MV-4-11 (cell line): Measurements from ENCODE around the gene CAP2.

Experiments
- DNase-seq: peaks from one replicate; lab custom pipeline; 2025; lab: John Stamatoyannopoulos, UW

Gene CAP2

DNA sequence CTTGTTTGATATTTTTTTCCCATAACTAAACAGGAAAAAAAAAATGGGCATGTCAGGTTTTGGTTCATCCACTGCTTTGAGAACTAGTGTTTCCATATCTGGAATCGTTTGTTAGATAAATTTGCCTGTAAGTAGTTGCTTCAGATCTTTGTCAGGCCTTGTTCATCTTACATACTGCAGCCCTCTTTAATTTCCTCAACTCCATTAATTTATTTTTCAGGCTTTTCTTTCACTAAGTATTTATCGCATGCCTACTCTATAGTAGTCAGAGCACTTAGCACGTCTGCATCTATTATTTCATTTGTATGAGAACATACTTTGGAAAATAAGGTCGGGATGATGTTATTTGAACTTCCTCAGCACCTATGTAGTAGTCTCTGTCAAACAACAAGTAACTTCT is 80.9 kb downstream of the CAP2 start:
- DNase-seq: no peak

- no peak for DNase-seq
Measured at GRCh38 chr6:17475606-17476244, 82.3 kb downstream of the CAP2 start.

DNA sequence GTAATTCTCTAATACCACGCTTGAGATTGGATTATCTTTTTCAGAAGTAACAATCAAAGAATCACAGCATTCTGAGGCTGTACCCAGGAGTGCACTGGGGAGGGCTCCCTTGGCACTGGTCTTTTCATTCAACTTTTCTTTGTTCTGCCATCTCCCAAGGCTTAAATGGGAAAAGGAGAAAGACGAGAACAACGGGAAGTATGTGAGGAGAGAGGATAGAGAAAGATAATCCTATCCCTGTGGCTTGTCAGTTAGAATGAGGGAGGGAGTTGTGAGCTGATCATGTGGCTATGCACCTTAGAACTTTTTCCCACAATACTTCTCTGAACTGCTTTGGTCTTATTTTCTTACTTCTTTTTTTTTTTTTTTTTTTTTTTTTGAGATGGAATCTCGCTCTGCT is 83.1 kb downstream of the CAP2 start:
- no peak for DNase-seq

- DNase-seq: no peak
Measured at GRCh38 chr6:17477356-17477755, 84.0 kb downstream of the CAP2 start.

- no peak for DNase-seq
Measured at GRCh38 chr6:17478223-17478907, 85.0 kb downstream of the CAP2 start.

DNA sequence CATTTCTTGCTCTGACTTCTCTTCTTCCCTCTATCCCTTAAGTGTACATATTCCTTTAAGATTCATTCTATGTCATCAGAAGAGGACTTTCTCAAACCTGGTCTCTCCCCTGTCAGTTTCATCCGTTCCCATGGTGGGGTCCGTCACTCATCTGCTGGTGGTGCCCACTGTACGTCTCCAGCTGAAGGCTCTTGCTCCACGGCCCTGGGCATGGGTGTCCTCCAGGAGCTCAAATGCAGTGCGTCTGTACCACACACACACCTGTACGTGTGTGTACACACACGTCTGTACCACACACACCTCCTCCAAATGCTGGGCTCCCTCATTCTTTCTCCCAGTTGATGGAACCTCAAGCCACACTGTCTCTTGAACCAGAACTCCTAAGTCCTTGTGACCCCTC is 85.6 kb downstream of the CAP2 start:
- no peak for DNase-seq

- DNase-seq: no peak
Measured at GRCh38 chr6:17480476-17480875, 87.1 kb downstream of the CAP2 start.

DNA sequence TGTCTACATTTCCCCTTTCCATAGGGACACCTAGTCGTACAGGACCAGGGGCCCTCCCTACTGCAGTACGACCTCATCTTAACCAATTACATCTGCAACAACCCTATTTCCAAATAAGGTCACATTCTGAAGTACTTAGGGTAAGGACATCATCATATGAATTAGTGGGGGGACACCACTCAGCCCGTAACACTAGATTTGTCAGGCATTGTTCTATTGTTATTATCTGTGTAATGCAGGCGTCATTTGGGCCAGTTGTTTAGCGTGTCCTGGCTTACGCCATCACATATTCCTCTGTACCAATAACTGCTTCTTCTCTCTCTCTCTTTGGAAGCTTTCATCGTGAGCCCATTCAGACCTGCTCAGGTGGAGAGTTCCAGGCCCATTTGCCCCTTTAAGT is 89.3 kb downstream of the CAP2 start:
- DNase-seq: no peak

DNA sequence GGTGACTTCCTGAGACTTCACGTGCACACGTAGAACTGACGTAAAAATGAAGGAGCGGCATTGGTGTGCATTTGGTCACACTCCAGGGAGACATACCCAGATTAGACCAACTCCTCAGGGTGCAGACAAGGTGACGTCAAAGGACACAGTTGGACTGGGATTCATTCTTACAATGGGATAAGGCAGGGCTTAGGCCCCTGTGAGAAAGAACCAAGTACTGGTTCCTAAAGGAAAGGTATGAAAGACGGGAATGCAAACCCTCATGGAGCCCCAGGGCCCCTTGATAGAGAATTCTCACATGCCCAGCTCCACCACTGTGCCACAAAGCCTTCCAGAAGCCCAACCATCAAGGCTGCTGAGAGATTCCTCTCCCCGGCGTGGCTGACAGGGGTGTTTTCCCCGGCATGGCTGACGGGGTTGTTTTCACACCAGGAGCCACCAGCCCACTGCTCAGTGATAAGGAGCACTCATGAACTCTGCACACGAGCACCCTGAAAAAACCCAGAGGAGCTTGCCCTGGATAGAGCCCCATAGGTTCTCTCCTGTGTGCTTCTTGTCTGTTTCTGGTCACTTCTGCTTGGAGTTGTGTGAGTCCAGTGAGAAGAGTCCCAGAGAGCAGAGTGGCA is 90.1 kb downstream of the CAP2 start:
- no peak for DNase-seq

GRCh38 chr6:17484201-17484849 is 90.9 kb downstream of the CAP2 start:
- DNase-seq: no peak

- DNase-seq: no peak
Measured at GRCh38 chr6:17485181-17485580, 91.8 kb downstream of the CAP2 start.

- no peak for DNase-seq
Measured at GRCh38 chr6:17485946-17486345, 92.6 kb downstream of the CAP2 start.

DNA sequence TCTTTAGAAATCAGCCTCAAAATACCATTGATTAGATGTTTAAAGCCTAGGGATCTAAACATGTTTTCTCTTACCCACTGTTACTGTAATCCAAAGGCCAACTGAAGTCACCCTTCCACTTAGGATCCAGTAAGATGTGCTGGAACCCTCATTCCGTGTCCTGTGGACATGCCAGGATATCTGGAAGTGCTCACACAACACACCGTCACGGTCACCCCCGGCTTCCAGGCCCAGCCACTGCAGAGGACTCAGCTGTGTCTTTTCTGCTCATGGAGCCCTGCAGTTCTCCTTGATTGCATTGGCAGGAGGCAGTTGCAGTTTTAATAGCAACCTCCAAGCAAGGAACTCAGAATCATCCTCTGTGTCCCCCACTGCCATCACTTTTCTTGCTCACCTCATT is 93.3 kb downstream of the CAP2 start:
- no peak for DNase-seq

DNA sequence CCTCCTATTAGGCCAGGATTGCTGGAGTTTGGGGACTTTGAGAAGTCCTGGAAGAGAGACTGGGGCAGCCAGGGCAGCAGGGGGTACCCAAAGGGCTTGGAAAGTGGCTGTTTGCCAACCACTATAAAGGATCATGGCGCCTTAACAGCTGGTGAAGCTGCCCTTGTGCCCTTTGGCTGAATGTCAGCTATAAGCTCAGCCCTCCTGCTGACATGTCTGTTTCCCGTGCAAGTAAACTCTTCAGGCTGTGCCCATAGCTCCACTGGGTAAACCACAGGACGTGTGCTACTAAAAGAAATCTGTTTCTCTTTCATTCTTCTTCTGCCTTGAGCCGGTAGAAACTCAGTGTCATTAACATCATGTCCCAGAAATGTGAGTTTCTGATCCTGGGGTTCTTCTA is 97.3 kb downstream of the CAP2 start:
- no peak for DNase-seq

GRCh38 chr6:17491416-17492142 is 98.2 kb downstream of the CAP2 start:
- no peak for DNase-seq

DNA sequence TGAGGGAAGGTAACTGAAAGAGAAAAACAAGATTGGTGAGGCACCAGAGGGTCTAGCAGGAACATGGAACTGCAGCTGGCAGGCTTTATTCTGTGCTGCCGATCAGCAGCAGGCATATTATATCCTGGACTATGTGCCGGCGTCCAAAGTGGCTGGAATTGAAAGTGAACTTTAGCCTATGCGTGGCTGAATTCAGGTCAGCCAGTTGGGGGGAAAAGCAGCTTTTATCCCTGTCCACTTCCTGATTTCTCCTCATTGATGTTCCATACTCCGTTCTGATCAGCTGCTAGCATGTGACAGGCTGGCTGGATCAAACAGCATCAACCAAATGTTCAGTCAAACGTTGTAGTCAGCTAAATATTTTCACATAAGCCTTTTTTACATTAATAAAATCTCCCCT is 99.0 kb downstream of the CAP2 start:
- DNase-seq: no peak

DNA sequence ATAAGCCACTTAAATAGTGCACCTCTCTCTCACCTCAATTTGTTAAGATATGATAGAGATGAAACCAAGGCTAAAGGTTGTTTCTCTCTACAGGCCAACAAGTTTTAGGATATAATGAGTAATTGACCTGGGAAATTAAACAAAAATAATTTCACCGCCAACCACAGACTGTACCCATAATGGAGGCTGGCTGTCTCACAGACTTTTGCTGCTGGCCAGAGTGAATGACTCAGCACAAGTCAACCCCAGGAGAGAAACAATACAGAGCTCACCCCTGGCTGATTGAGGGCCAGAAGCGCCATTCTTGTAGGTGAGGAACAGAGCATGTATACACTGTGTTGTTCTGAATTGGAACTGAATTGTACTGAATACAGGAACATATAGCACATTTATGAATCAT is 99.9 kb downstream of the CAP2 start:
- no peak for DNase-seq

DNA sequence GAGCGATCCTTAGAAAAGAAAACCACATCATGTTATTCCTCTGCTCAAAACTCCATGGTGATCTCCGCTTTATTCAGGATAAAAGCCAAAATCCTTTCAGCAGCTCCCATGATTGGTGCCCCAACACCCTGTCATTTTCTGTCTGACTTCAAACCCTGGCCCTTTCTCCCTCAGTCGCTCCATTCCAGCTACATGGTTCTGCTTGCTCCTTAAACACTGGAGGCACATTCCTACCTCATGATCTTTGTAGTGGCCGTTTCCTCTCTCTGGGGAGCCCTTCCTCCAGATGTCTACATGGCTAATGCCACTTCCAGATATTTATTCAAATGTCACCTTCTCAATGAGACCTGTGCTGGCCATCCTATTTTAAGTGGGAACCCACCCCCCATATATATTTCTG is 100.8 kb downstream of the CAP2 start:
- DNase-seq: no peak

GRCh38 chr6:17494919-17495318 is 101.5 kb downstream of the CAP2 start:
- no peak for DNase-seq

DNA sequence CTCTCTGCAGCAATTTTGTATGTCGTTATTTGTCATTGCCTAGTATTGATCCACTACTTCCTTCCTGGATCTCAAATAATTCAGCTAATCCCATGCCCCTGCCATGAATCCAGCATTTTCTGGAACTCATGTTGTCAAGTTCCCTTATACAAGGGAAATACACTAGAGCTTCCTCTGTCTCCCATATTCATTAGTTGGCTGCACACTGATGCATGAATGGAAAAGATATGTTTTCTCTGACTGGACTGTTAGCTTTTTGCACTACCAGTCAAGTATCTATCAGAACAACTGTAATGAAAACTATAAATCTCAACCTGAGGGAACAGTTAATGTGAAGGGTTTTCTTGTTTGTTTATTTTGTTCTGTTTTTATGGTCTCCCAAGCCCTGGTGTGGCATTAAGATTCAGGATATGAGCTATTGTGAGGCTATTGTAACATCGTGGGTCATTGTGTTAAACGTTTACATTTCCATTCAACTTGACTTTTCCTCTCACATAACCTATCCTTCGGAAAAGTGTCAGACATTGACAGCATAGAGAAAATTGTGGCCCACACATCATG is 104.2 kb downstream of the CAP2 start:
- DNase-seq: no peak

DNA sequence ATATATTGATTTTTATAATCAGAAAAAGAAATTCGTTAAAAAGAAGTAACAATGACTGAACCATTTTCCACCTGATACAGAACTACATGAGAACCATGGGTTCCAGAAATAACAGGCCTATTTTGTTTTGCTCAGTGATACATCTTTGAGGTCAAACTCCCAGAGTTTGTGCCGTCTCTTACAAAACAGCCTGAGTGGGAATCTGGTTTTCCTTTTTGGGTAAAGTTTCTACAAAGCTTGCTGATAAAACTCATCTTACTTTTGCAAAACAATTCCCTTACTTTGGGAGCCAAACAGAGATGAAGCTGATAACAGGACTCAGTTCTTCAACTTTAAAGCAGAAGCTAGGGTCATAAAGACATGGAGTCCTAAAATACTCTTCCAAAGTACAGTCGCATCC is 108.0 kb downstream of the CAP2 start:
- no peak for DNase-seq
